ENCODE data around the gene PRPSAP2. TPM values are rescaled to one million over a fixed set of nuclear protein-coding genes. Genes with fewer than 3 reads are reported as not detected.

PRPSAP2 gene
- total and polyA plus RNA-seq, 2 donors (not counting 1 experiment from before 2014, with no cell fraction given) = 27.1 to 58.8 TPM

GRCh38 chr17:18958611-18959010 is 100.7 kb downstream of the PRPSAP2 start:
- Histone ChIP-seq H3K4me3 (ENCODE audit: control extremely low read depth in 1 of 5, extremely low read depth in 1 of 5, insufficient read depth in 1 of 5, low read depth in 2 of 5, low read length in 4 of 5) (no peak overlapping the region), H3K27ac (ENCODE audit: low read length in 2 of 2) (no peak overlapping the region), H2AFZ (ENCODE audit: insufficient read depth, low read depth, low read length, poor library complexity, severe bottlenecking) (no peak overlapping the region), H3K27me3 (replicated peaks in 1 of 4; ENCODE audit: control extremely low read depth in 1 of 4, control insufficient read depth in 3 of 4, insufficient read depth in 4 of 4, low read length in 3 of 4) (no peaks in the 10 kb centered on the region), H3K4me2 (replicated peaks; ENCODE audit: low read depth, low read length, poor library complexity, severe bottlenecking) (no peak overlapping the region), H4K20me1 (ENCODE audit: control insufficient read depth, insufficient read depth, low read length, poor library complexity, severe bottlenecking) (no peaks in the 10 kb centered on the region), H3K36me3 (replicated peaks in 1 of 2; ENCODE audit: control extremely low read depth in 1 of 2, control insufficient read depth in 1 of 2, extremely low read depth in 1 of 2, insufficient read depth in 2 of 2, low read length in 1 of 2) (no peaks in the 10 kb centered on the region), H3K4me1 (ENCODE audit: control insufficient read depth in 2 of 2, insufficient read depth in 2 of 2, low read length in 2 of 2) (peaks cover 0 to 17% of the 10 kb centered on the region in 2 donors), H3K9ac (ENCODE audit: low read length) (no peak overlapping the region), H3K9me3 (ENCODE audit: control extremely low read depth in 1 of 3, control insufficient read depth in 2 of 3, insufficient read depth in 1 of 3, low read length in 2 of 3) (peaks cover 0 to 5% (median 0%) of the 10 kb centered on the region in 3 donors), H3K79me2 (ENCODE audit: control insufficient read depth, insufficient read depth, low read length) (no peaks in the 10 kb centered on the region)
- DNase-seq (no peak), ATAC-seq (ENCODE audit: low read depth) (no peak)
- ChIA-PET CTCF (interaction anchor here (0.8 to 1.3 kb wide), 2 partner anchors 56 to 100 kb away, joined by 3 read pairs; no protein-coding TSS in a partner anchor), POLR2A (no interaction called here)
- no peaks in the 10 kb centered on the region for H3K9me3 Mint-ChIP-seq (ENCODE audit: insufficient read depth)
- no peaks in the 10 kb centered on the region for H3K27me3 Mint-ChIP-seq
- intact Hi-C loops (cut with micrococcal nuclease) = no loop called here
- no peak overlapping the region for H3K27ac Mint-ChIP-seq
- peaks cover 6% of the 10 kb centered on the region for H3K4me1 Mint-ChIP-seq
- 97% methylated on average over 9 of the region's 11 CpGs for WGBS (ENCODE audit: insufficient coverage)
- TF ChIP-seq, protein P1, sequence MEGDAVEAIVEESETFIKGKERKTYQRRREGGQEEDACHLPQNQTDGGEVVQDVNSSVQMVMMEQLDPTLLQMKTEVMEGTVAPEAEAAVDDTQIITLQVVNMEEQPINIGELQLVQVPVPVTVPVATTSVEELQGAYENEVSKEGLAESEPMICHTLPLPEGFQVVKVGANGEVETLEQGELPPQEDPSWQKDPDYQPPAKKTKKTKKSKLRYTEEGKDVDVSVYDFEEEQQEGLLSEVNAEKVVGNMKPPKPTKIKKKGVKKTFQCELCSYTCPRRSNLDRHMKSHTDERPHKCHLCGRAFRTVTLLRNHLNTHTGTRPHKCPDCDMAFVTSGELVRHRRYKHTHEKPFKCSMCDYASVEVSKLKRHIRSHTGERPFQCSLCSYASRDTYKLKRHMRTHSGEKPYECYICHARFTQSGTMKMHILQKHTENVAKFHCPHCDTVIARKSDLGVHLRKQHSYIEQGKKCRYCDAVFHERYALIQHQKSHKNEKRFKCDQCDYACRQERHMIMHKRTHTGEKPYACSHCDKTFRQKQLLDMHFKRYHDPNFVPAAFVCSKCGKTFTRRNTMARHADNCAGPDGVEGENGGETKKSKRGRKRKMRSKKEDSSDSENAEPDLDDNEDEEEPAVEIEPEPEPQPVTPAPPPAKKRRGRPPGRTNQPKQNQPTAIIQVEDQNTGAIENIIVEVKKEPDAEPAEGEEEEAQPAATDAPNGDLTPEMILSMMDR (IDR thresholded peaks at IDR 0.05) = no peak
- no peak for TF ChIP-seq EZH2 (IDR thresholded peaks at IDR 0.05; ENCODE audit: borderline replicate concordance, insufficient read depth, low read depth, low read length, poor library complexity, severe bottlenecking)
- no peak overlapping the region for H3K4me3 Mint-ChIP-seq

DNA sequence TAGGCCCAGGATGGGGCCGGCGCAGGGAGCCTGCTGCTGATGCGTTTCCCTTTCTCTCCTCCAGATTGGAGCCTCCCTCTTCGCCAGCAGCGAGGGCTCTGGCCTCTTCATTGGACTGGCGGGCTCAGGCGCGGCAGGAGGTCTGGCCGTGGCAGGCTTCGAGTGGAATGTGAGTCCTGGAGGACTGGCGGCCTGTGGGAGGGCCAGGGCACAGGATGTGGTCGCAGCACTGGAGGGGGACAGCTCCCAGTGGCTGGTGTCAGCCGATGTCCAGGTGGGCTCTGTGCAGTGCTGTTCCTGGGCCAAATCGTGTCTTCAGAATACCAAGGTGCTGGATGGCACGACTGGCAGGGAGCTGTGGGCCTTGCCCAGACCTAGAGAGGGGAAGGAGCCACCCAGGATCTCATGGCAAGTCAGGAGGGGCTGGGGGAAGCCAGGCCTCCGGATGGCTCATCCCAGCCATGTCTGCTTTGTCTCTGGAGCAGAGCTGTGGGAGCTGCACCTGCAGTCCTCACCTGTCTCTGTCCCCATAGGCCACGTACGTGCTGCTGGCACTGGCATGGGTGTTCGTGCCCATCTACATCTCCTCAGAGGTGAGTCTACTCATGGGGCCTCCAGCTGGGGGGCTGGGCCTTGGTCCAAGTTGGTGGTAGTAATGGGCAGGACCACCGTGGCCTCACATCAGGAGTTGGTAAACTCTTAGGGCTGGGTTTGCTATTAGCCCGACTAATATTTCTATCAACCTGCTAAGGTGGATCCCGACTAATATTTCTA is 101.3 kb downstream of the PRPSAP2 start:
- DNase-seq = no peak
- 92% methylated on average over 21 of the region's 22 CpGs for WGBS (ENCODE audit: insufficient coverage)
- no peaks in the 10 kb centered on the region for H3K9me3 Mint-ChIP-seq (ENCODE audit: insufficient read depth)
- no peaks in the 10 kb centered on the region for H3K27me3 ChIP-seq (replicated peaks in 1 of 4; ENCODE audit: control extremely low read depth in 1 of 4, control insufficient read depth in 3 of 4, insufficient read depth in 4 of 4, low read length in 3 of 4)
- no peak overlapping the region for H3K9ac ChIP-seq (ENCODE audit: low read length)
- TF ChIP-seq EZH2 (IDR thresholded peaks at IDR 0.05; ENCODE audit: borderline replicate concordance, insufficient read depth, low read depth, low read length, poor library complexity, severe bottlenecking) = no peak
- TF ChIP-seq, protein P1 (IDR thresholded peaks at IDR 0.05) = no peak
- H3K4me3 ChIP-seq (ENCODE audit: control extremely low read depth in 1 of 5, extremely low read depth in 1 of 5, insufficient read depth in 1 of 5, low read depth in 2 of 5, low read length in 4 of 5) = no peak overlapping the region
- H2AFZ ChIP-seq (ENCODE audit: insufficient read depth, low read depth, low read length, poor library complexity, severe bottlenecking) = no peak overlapping the region
- H3K36me3 ChIP-seq (replicated peaks in 1 of 2; ENCODE audit: control extremely low read depth in 1 of 2, control insufficient read depth in 1 of 2, extremely low read depth in 1 of 2, insufficient read depth in 2 of 2, low read length in 1 of 2) = no peaks in the 10 kb centered on the region
- intact Hi-C loops (cut with micrococcal nuclease) = no loop called here
- no peak overlapping the region for H3K27ac ChIP-seq (ENCODE audit: low read length in 2 of 2)
- no peaks in the 10 kb centered on the region for H4K20me1 ChIP-seq (ENCODE audit: control insufficient read depth, insufficient read depth, low read length, poor library complexity, severe bottlenecking)
- H3K4me2 ChIP-seq (replicated peaks; ENCODE audit: low read depth, low read length, poor library complexity, severe bottlenecking) = no peak overlapping the region
- ChIA-PET CTCF (interaction anchor here (1.3 kb wide), 1 partner anchor 100 kb away, joined by 3 read pairs; no protein-coding TSS in a partner anchor), POLR2A (no interaction called here)
- no peaks in the 10 kb centered on the region for H3K79me2 ChIP-seq (ENCODE audit: control insufficient read depth, insufficient read depth, low read length)
- ATAC-seq (ENCODE audit: low read depth) = no peak
- no peak overlapping the region for H3K27ac Mint-ChIP-seq
- peaks cover 0 to 5% (median 0%) of the 10 kb centered on the region in 3 donors for H3K9me3 ChIP-seq (ENCODE audit: control extremely low read depth in 1 of 3, control insufficient read depth in 2 of 3, insufficient read depth in 1 of 3, low read length in 2 of 3)
- H3K4me1 ChIP-seq (ENCODE audit: control insufficient read depth in 2 of 2, insufficient read depth in 2 of 2, low read length in 2 of 2) = peaks cover 0 to 17% of the 10 kb centered on the region in 2 donors
- no peak overlapping the region for H3K4me3 Mint-ChIP-seq
- H3K27me3 Mint-ChIP-seq = no peaks in the 10 kb centered on the region
- peaks cover 6% of the 10 kb centered on the region for H3K4me1 Mint-ChIP-seq

All from B cell (primary cell).